Fibroblast of pulmonary artery (primary cell): Measurements from ENCODE around the gene MPP1.

Experiments
- DNase-seq: peaks from one replicate; pipeline ENCODE4 v3.0.0-alpha.2; 2010; ENCODE audit warnings: low read depth
- H3K4me3 ChIP-seq: replicated peaks from 2 replicates; pipeline ENCODE4 v1.5.1; 2011; ENCODE audit warnings: low read depth, mild to moderate bottlenecking, control low read depth, low read length, moderate library complexity
- TF ChIP-seq, protein P1 (sequence below): IDR thresholded peaks from 2 replicates; pipeline ENCODE4 v1.5.1; 2011; ENCODE audit warnings: mild to moderate bottlenecking, control low read depth, low read length, inconsistent platforms; ENCODE audit errors: missing control alignments

MPP1 gene

DNA sequence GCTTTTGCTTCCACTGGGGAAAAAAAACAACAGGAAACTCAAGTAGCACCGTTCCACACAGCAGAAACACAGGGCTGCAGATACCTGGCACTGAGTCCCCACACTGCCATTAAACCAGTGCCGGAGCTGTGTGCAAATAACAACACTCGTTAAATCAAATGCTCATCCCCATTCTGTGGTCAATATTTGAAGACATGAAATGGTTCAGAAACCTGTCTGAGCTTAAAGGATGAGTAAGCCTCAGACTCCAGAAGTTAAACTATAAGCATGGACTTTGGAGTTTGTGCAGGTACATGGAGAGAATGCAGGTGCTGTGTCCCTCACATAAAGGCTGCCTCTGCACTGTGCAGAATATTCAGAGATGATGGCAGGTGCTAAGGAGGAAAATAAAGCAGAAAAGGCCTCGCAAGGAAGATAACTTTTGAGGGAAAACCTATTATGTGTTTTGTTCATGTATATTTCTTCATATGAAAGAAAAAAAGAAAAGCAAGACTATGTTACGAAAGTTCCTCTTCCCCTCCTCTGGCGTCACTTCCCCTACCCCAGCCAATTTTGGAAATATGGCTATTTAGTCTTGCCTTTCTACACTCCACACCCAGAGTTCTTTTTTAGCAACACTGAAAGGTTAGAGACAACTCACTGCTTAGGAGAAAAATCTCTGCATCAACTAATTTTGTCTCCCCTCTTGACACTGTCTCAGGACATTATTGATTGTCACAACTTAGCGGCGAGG lies 4.6 kb downstream of the MPP1 start:
- TF ChIP-seq, protein P1, sequence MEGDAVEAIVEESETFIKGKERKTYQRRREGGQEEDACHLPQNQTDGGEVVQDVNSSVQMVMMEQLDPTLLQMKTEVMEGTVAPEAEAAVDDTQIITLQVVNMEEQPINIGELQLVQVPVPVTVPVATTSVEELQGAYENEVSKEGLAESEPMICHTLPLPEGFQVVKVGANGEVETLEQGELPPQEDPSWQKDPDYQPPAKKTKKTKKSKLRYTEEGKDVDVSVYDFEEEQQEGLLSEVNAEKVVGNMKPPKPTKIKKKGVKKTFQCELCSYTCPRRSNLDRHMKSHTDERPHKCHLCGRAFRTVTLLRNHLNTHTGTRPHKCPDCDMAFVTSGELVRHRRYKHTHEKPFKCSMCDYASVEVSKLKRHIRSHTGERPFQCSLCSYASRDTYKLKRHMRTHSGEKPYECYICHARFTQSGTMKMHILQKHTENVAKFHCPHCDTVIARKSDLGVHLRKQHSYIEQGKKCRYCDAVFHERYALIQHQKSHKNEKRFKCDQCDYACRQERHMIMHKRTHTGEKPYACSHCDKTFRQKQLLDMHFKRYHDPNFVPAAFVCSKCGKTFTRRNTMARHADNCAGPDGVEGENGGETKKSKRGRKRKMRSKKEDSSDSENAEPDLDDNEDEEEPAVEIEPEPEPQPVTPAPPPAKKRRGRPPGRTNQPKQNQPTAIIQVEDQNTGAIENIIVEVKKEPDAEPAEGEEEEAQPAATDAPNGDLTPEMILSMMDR: no peak
- no peak overlapping the region for H3K4me3 ChIP-seq
- peak; percentile 14 for DNase-seq

DNA sequence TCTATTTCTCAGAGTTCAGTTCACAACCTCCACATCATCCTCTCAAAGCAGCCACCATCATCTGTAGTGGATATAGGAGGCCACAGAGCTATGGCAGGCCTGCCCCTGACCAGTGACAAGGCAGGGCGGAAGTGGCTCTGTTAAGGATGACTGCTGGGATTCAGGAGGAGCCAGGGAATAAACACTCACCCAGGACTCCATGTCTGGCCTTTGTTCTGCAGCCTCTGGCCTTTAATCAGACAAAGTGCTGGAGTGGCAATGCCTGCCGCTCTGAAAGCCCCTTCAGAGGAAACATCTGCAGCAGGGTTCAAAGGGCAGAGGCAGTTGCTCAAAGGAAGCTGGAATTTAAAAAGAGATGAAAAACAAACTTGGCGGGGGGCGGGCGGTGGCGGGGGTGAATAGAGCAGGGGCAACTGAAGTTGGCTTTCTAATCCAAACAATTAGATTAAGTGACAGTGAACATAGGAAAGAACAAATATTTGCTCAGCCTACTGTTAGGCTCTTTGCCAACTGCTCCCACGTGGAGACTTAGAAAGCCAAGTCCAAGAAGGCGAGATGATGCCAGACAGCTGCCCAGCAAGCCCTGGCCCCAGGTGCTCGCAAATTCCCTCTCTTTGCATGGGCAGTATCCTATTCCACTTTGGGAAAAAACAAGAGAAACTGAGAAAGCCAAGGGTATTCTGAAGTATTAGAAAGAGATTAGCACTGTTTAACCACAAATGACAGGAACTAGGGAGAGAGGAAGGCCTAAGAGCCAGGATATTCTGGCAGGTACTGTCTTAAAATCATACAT lies 5.5 kb downstream of the MPP1 start:
- TF ChIP-seq, protein P1: no peak
- H3K4me3 ChIP-seq: no peak overlapping the region
- DNase-seq: peak; percentile 61

DNA sequence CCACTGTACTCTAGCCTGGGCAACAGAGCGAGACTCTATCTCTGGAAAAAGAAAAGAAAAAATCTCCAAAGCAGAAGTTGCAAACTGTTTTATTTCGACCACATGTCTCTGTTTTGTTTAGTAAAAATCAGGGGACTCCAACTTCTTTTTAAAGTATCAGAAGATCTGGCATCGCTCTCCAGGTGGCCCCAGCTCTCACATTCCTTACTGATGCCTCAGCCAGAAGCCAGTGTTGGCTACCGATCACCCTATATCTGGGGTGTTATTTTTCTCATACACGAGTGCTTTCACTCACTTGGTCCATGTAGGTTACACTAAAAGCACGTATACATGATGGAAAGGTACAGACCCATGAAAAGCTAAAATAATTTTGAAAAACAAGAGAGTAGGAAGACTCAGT lies 8.3 kb downstream of the MPP1 start:
- peak; percentile 6 for DNase-seq
- TF ChIP-seq, protein P1: no peak
- no peak overlapping the region for H3K4me3 ChIP-seq

DNA sequence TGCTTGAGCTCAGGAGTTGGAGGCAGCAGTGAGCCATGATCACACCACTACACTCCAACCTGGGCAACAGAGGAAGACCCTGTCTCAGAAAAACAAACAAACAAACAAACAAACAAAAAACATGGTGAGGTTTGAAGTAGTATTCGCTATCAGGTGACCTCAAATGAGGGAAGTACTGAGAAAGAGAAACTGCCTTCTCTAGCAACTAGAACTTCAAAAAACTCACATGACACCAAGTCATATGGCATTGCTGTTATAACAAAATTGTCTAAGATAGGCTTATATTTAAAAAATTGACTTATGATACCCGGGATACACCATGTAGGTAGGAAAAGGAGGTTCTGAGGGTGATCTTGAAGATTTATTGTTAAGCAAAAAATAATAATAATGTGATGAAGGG lies 10.3 kb downstream of the MPP1 start:
- no peak overlapping the region for H3K4me3 ChIP-seq
- TF ChIP-seq, protein P1: no peak
- DNase-seq: no peak

DNA sequence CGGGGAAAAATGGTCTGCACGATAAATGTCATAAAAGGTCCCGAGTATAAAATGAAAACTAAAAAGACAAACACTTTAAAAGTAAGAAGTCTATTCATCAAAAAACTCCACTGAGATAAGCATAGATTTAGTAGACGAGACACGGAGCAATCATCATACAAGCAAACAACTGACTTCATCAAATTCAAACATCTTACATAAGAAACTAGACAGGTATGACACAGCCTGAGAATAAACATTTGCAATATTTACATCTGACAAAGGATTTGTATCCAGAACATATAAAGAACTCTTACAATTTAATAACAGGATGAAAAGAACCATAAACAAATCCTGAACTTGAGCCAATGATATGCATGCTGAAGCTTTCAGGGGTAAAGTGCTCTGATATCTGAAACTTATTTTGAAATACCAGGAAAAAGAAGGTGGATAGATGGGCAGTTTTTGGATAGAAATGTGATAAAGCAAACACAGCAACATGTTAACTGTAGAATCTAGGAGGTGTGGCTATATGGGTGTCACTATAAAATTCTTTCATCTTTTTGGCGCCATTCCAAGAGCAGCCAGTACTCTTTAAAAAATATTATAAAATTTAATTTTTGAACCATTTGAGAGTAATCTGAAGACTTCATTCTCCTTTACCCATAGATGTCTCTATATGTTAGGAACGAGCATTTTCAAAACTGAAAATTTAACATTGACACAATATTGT lies 12.0 kb downstream of the MPP1 start:
- TF ChIP-seq, protein P1: no peak
- H3K4me3 ChIP-seq: no peak overlapping the region
- DNase-seq: no peak

DNA sequence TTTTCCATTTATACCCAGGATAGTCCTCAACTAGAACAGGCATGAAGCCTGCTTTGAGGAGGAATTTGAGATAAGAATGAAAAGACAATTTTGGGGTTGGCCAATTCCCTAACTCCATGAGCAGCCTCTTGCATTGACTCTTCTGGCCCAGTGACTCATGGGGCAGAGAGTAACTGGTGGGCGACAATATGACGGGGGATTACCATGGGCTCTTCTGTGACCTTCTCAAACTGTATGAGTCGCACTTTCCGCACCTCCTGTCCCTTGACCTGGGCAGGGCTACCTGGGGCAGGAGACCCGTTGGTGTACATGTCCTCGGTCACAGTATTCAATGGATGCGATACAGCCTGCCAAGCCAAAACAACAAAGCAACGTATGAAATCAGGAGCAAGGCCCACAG lies 13.3 kb downstream of the MPP1 start:
- TF ChIP-seq, protein P1: no peak
- no peak for DNase-seq
- H3K4me3 ChIP-seq: no peak overlapping the region
